Measurements from ENCODE around the gene NFATC2. TPM values are rescaled to one million over a fixed set of nuclear protein-coding genes. Genes with fewer than 3 reads are reported as not detected.

Gene NFATC2
- total and polyA plus RNA-seq, 2 of the 4 experiments (the other 2 are of a cell fraction), result 0.18 to 0.38 TPM

GRCh38 chr20:51380401-51381385 lies 161.8 kb downstream of the NFATC2 start (continued):
- TF ChIP-seq FOS (IDR thresholded peaks at IDR 0.05; ENCODE audit: low read depth, low read length) (no peak), RFX5 (IDR thresholded peaks at IDR 0.05; ENCODE audit: low read depth, low read length) (no peak), POLR2A (IDR thresholded peaks at IDR 0.05; ENCODE audit: low read depth, low read length) (no peak)

- WGBS, 2 experiments (ENCODE audit: extremely low coverage in 2 of 2, insufficient read length in 1 of 2), result 95% methylated on average over 4 of the region's 8 CpGs; no CpG with 5 or more reads in 1 of the 2 experiments
- intact Hi-C loops (cut with micrococcal nuclease) (no loop called here), in situ Hi-C loops (cut with MboI; ENCODE audit: low sequenced_read_pairs) (no loop called here), dilution Hi-C loops (cut with HindIII; ENCODE audit: low sequenced_read_pairs, unreplicated experiment) (no loop called here)
- no peak overlapping the region for H3K4me2 ChIP-seq (ENCODE audit: low read depth, low read length)
- H3K36me3 ChIP-seq (ENCODE audit: control insufficient read depth, insufficient read depth, low read length), result no peaks in the 10 kb centered on the region
- no peak overlapping the region for H3K56ac ChIP-seq (ENCODE audit: extremely low read depth, insufficient read depth, low read length)
- no TSS peak for BruUV-seq (replicated peaks)
- H4K20me1 ChIP-seq (ENCODE audit: insufficient read depth, low read length), result no peaks in the 10 kb centered on the region
- H3K4ac ChIP-seq (ENCODE audit: low read depth, low read length), result no peak overlapping the region
- H4K5ac ChIP-seq (ENCODE audit: low read depth, low read length), result no peak overlapping the region
- no peak overlapping the region for H3K9ac ChIP-seq (ENCODE audit: low read depth, low read length)
- H2BK15ac ChIP-seq (ENCODE audit: low read depth, low read length), result no peak overlapping the region
- H3K4me3 ChIP-seq (ENCODE audit: insufficient read depth, low read depth, low read length), result no peak overlapping the region
- ChIA-PET POLR2A (ENCODE audit: unreplicated experiment) (no interaction called here), CTCF (no interaction called here)
- H3K27ac ChIP-seq (ENCODE audit: insufficient read depth, low read length), result no peak overlapping the region
- H3K79me1 ChIP-seq (ENCODE audit: low read depth in 1 of 2, low read length in 2 of 2), result no peaks in the 10 kb centered on the region
- peaks cover 3% of the 10 kb centered on the region; the same call in 1 of the 2 replicates for H3K9me1 ChIP-seq (ENCODE audit: insufficient read depth, low read length)
- no peaks in the 10 kb centered on the region for H3K9me3 ChIP-seq (ENCODE audit: control insufficient read depth, insufficient read depth, low read length)
- TF ChIP-seq MAFK (IDR thresholded peaks at IDR 0.05; ENCODE audit: low read depth, low read length) (no peak), ELK1 (IDR thresholded peaks at IDR 0.05; ENCODE audit: borderline replicate concordance, low read depth, low read length) (no peak), CTCF (conservative IDR thresholded peaks at IDR 0.05; ENCODE audit: low read depth, low read length) (no peak), MAZ (IDR thresholded peaks at IDR 0.05; ENCODE audit: borderline replicate concordance, low read depth, low read length) (no peak), RAD21 (IDR thresholded peaks at IDR 0.05; ENCODE audit: low read length) (no peak), BHLHE40 (IDR thresholded peaks at IDR 0.05; ENCODE audit: low read depth, low read length) (no peak), CEBPB (IDR thresholded peaks at IDR 0.05; ENCODE audit: low read depth, low read length) (no peak), RCOR1 (IDR thresholded peaks at IDR 0.05; ENCODE audit: insufficient replicate concordance, low read length) (no peak)
- H2AFZ ChIP-seq (replicated peaks; ENCODE audit: low read length, poor library complexity), result no peak overlapping the region
- DNase-seq (no peak), ATAC-seq (ENCODE audit: low read depth) (no peak)
- no peak overlapping the region for H4K91ac ChIP-seq (ENCODE audit: insufficient read depth, low read depth, low read length)
- no peaks in the 10 kb centered on the region for H3K27me3 ChIP-seq (ENCODE audit: control insufficient read depth, insufficient read depth, low read length)
- no peak overlapping the region for H4K8ac ChIP-seq (ENCODE audit: low read depth in 2 of 2, low read length in 2 of 2)
- no peak overlapping the region for H3K23ac ChIP-seq (ENCODE audit: low read depth, low read length)
- peaks cover 7% of the 10 kb centered on the region for H3K4me1 ChIP-seq (ENCODE audit: control insufficient read depth, insufficient read depth, low read length)
- H2BK20ac ChIP-seq (ENCODE audit: low read depth, low read length), result no peak overlapping the region
- H3K18ac ChIP-seq (ENCODE audit: low read depth, low read length), result no peak overlapping the region
- 0 out of 2 replicates have a peak overlapping the region, but pooled peaks have one; percentile 40 for H3K14ac ChIP-seq (replicated peaks; ENCODE audit: low read depth, low read length)
- no peak overlapping the region for H2BK5ac ChIP-seq (ENCODE audit: low read depth, low read length, poor library complexity, severe bottlenecking)
- no peak overlapping the region for H2AK9ac ChIP-seq (replicated peaks; ENCODE audit: low read depth, low read length, poor library complexity)
- no peak overlapping the region for H2BK120ac ChIP-seq (ENCODE audit: low read depth, low read length)
- no peak overlapping the region for H2AK5ac ChIP-seq (ENCODE audit: low read depth, low read length)
Measured at GRCh38 chr20:51379601-51380341, 162.7 kb downstream of the NFATC2 start.

Measured in IMR-90 (cell line).